GM21381 (cell line): Measurements from ENCODE around the gene MT2A.

Experiments used
- ATAC-seq: cut with Tn5 transposase; IDR thresholded peaks from one replicate; pipeline ENCODE4 v1.9.1; 2021; ENCODE audit warnings: mild to moderate bottlenecking, moderate library complexity; ENCODE audit not compliant: unreplicated experiment

MT2A gene

DNA sequence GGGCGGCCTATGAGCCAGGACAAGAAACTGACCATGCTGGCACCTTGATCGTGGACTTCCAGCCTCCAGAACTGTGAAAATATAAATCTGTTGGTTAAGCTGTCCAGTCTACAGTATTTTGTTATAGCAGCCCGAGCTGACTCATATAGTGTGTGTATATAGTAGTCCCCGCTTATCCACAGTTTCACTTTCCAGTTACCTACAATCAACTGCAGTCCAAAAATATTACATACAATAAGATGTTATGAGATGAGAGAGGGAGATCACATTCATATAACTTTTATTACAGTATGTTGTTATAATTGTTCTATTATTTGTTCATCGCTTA lies 14.1 kb upstream of the MT2A start:
- ATAC-seq, result no peak

DNA sequence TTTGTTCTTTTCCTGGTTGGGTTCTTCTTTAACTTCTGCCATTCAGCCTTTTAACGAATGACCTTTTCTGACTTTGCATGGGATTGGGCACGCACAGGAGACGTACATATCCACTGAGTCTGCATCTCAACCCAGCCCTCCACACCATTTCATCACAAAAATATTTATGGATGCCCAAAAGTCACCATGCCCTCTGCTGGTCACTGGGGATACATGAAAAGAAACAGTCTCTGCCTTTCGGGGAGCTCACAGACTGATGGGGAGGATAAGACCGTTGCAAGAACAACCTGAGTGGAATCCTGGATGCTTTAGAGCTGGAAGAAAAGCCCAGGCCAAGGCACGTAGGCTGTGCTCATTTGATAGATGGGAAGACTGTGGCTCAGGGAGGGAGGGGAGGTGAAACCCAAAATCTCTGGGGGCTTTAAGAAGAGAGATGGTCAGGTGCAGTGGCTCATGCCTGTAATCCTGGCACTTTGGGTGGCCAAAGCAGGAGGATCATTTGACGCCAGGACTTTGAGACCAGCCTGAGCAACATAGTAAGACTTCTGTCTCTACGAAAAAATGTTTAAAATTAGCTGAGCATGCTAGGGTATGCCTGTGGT lies 7.9 kb upstream of the MT2A start:
- no peak for ATAC-seq

DNA sequence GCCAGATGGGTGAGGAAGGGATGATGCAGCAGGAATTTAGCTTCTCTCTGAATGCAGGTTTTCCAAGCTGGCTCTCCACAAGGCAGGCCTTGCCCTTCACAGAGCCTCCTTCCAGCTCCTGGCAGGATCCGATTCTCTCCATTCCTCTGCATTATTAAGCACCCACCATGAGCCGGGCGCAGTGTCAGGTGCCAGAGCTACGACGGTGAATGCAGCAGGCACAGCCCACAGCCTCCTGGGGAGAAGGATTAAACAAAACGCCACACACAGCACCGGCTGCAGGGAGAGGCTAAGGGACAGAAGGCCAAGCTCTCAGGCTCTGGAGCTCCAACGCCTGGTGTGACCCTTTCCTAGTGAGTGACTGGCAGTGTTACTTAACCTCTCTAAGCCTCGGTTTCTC lies 7.1 kb upstream of the MT2A start:
- ATAC-seq, result no peak

DNA sequence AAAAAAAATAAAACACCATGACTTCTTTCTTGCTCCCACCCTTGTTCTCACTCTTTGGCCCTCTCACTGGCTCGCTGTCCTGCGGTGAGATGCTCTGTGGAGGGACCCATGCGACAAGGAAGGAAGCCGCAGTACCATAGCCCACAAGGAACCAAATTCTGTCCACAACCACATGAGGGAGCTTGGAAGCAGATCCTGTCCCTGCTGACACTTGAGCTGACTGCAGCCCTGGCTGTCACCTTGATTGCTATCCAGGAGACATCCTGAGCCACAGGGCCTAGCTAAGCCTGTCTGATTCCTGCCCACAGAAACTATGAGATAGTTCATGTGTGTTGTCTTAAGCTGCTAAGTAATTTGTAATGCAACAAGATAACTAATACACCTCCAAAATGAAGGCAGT lies 4.8 kb upstream of the MT2A start:
- ATAC-seq, result no peak

DNA sequence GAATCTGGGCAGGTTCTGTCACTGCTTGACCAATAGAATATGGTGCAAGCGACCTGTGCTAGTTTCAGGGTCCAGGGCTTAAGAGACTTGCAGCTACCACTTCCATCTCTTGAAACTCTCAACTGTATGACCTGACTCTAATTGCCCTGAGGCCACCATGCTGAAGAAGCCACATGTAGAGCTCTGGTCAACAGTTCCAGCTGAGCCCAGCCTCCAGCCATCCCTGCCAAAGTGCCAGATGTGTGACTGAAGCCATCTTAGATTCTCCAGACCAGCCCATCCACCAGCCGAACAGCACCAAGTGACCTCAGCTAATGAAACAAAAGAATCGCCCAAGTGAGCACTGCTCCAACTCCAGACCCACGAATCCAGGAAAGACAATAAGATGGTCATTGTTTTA lies 3.4 kb upstream of the MT2A start:
- no peak for ATAC-seq

DNA sequence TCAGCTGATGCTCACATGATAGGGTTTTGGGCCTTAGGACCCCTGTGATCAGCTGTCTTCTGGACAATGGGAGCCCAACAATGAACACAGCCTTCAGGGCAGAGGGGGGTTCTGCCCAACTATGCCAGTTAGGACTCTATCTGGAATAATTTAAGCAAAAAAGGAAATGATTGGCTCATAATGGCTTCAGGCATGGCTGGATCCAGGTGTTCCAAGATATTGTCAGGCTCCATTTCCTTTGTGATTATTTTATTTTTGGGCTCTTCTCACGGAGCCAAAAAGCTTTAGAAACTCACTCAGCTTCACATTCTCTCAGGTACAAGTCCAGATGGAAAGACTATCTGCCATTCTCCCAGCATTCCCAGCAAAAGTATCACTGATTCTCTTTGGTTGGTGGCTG lies 2.9 kb upstream of the MT2A start:
- no peak for ATAC-seq

DNA sequence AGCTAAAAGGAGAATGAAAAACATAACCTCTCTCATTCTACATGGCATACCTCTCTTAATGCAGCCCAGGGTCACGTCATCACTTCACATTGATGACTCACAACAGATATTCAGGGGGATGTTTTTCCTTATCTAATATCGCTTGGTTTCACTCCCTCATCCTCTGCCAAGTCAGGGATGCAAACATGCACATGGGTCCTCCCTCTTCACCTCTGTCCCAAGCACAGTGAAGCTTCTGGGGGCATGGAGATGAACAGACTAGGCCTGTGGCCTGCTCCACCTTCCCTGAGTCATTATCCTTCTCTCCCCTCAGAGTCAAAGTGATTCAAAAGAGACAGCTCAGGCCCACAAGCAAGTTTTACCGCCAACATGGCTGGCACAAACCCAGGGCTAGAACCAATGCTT lies 2.3 kb upstream of the MT2A start:
- ATAC-seq, result no peak

DNA sequence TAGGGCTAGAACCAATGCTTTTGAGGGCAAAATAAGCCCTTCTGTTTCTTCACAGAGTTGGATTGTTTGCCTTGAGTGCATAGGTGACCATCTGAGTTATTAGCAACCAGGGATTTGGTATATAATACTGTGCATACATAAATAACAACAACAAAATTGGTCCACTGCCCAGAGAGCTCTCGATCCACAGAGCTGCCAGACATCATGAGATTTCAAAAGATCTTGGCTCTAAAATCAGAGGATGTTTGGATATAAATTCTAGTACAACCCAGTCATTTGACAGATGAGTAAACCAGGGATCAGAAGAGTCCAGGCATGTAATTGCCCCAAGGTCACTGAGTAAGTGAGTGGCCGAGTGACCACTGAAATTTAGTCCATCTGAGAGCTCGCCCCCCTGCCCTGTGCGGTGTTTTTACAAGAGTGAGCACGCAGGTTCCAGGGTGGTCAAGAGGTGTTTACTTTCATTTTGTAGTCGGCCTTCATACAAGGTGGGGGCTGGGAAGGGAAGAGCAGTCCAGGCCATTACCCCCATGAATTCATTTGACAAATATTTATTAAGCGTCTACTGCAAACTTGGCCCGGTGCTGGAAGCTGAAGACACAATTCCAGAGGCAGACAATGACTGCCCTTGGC lies 1.8 kb upstream of the MT2A start:
- no peak for ATAC-seq

DNA sequence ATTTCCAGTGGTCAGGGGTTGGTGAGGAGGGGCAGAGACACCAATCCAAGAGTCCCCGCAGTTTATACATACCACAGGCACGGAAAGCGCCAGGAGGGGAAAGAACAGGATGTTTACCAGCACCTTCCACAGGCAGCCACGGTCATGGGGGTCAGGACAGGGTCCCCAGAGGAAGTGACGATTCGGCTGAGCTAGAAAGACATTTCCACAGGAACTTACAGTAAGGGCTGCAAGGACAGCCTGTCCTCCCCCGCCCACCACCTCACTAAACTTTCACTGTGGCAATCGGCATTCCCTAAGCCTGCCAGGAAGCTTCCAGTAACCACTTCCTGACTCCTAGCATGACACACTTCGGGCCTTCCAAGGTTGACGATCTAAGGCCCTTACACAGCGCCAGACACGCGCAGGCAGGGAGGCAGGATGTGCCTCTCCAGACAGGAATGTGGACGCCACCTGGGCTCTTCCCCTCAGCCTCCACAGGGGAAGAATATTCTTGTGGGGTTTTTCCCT lies 1.2 kb upstream of the MT2A start:
- no peak for ATAC-seq

DNA sequence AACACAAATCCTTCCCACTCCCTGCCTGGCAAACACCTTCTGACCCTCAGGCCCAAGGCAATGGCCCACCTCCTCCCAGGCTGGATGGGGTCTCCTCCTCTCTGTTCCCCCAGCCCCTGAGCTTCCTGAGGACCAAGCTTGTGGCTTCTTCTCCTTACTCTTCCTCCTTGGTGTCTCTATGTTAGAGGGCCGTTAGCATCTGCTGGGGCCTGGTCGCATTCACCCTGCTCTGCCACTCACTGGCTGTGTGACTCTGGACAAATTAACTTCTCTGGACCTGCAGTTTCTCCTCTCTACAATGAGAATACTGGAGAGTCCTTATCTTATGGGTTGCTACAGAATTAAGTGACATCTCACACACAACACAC lies 725 bp upstream of the MT2A start:
- ATAC-seq, result no peak

DNA sequence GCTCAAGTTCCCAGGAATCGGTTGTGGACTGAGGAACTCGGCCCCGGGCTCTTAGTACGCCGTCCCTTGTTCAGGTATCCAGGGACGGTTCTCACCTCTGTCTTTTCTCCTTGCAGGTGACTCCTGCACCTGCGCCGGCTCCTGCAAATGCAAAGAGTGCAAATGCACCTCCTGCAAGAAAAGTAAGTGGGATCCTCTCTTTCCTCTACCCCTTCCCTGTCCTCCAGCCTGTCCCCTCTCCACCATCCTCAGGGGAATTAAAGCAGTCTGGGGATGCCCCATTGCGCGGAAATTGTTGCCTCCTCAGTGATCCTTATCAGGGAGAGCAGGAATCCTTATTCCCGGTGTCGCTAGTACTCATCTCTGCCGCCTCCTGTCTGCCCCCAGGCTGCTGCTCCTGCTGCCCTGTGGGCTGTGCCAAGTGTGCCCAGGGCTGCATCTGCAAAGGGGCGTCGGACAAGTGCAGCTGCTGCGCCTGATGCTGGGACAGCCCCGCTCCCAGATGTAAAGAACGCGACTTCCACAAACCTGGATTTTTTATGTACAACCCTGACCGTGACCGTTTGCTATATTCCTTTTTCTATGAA lies 585 bp downstream of the MT2A start:
- ATAC-seq, result no peak

DNA sequence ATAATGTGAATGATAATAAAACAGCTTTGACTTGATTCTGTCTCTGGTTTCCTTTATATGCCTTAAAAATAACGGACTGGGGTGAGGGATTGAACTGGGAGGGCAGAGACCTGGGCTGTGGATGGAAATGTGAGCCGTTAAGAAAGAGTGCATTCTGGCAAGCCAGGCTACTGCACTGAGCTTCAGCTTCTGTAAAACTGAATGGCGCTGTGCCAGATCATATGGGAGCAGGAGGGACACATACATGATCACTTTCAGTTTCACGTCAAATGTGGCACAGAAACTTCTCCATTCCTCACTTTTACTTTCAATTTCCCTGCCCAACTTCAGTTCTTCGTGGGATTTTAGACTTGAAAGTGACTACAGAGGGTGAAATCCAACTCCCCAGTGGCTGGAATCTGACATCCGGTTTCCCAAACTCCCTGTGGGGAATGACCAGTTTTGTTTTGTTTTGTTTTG lies 1.1 kb downstream of the MT2A start:
- peak; percentile 38 for ATAC-seq

DNA sequence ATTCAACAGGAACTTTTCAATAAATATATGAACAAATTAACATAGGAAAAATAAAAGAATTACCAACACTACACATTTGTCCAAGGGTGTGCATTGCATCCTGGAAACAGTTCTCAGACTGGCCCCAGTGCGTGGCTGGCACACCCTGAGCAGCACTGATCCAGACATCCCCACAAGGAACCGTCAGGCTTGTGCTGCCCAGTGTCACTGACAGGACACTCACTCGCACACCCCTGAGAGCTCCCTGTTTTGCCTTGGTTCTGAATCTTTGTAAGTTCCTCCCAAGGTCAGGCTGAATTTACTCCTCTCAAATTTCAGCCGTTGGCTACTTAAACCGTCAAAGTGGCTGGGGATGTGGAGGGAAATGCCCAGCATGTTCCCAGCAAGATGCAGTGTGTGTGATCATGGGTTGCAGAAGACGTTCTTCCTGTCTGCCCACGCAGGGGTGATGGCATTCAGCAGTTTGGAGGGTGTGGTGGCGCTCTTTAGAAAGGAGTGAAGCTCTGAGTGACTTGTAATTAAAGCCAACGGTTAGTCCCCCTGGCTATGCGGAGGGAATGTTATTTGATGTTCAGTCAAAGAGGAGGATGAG lies 1.7 kb downstream of the MT2A start:
- no peak for ATAC-seq

DNA sequence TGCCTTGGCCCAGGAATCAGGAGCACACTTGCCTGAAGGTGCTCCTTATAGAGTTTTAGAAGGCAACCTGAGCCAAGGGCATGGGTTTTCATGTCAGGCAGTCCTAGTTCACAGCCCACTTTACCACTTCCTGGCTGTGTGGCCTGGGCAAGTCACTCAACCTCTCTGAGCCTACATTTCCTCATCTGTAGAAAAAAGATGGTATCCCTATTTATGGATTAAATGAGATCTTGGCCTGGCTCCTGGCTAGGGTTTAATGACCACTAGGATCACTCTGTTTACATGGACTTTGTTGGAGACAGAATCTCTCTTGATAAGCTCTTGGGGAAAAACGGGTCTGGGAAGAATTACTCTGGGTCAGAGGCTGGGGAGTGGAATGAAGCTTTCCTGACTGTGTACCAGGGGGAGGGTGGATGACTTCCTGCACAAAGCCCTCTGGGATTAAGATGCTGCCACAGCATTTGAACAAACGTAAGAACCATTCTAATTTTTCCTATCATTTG lies 2.3 kb downstream of the MT2A start:
- ATAC-seq, result no peak

DNA sequence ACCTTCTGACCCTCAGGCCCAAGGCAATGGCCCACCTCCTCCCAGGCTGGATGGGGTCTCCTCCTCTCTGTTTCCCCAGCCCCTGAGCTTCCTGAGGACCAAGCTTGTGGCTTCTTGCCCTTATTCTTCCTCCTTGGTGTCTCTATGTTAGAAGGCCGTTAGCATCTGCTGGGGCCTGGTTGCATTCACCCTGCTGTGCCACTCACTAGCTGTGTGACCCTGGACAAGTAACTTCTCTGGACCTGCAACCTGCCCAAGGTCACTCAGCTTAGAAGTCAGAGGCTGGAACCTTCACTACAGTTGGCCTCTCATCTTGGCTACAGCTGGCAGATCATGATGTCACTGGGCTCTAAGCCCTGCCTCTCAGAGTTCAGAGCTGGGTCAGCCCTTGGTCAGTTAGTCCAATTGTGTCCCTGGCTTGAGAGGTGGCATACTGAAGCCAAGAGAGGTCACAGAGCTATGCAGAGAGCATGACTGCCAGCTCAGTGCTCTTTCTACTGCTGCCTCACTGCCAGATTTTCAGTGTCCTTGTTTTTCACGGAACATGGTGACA lies 3.0 kb downstream of the MT2A start:
- ATAC-seq, result no peak

DNA sequence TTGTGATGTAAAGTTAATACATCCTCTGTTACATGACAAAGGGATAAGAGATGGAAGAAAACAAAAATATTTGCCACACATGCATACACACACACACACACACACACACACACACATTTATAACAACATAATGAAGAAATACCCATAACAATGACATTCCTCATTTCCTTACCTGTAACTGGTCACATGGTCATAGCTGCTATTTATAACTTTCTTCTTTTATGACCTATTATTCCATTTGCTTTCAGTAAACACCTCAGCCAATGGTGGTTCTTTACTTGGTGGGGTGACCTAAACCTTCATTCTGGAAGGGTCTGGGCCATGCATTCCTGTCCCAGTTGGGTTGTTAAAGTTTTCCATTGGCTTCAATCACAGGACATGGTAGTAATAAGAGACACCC lies 5.3 kb downstream of the MT2A start:
- no peak for ATAC-seq

DNA sequence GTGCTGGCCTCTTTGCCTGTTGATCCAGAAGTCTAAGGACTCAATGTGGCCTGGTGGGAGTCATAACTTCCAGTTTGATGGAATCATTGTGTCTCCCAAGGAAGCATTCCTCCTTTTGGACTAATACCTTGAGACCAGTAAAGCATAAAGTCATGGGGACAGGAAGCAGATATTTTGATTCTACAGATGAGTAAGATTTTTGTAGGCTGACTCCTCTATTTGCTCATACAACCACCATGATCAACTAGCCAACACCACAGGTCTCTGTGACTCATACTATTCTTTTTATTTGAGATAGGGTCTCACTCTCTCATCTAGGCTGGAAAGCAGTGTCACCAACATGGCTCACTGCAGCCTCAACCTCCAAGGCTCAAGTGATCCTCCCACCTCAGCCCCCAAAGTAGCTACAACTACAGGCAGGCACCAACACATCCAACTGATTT lies 6.2 kb downstream of the MT2A start:
- no peak for ATAC-seq

DNA sequence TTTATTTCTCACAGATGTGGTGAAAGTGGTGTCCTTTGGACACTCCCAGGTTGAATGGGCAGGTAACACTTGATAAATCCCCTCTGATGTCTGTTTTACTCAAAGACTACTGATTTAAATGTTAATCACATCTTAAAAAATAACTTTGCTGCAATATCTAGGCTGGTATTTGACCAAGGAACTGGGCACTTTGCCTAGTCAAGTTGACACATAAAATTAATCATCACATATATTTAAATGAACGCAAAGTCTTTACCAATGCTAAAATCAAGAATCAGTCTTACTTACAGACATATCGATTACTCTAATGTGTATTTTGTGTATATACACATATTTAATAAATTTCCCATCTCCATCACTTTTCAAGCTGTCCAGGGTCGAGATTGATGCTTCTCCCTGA lies 7.0 kb downstream of the MT2A start:
- ATAC-seq, result no peak

DNA sequence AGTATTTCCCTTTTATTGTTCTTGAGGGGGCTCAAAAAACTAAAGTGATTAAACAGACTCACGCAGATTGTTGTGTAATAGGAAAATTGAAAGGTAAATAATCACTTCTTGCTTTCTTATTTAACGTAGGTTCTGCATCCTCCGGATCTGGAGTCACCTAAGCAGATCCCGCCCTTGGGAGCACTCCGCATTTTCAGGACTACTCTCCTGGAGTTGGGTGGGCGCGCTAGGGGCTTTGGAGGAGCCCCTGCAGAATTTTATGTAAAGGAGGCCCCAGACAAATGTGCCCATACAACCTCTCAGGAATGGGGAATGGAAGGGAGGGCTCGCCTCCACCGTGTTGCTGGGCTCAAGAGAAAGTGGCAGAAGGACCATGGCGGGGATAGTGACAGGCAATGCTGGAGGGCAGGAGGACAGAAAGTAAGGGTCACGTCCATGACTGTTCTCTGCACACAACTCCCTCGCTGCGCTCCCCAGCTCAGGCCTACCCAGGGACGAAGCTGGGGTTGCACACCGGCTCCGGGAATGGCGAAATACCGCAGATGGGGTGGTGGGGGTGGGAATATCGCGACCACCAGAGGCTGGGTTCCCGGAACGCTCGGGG lies 8.3 kb downstream of the MT2A start:
- ATAC-seq, result no peak

DNA sequence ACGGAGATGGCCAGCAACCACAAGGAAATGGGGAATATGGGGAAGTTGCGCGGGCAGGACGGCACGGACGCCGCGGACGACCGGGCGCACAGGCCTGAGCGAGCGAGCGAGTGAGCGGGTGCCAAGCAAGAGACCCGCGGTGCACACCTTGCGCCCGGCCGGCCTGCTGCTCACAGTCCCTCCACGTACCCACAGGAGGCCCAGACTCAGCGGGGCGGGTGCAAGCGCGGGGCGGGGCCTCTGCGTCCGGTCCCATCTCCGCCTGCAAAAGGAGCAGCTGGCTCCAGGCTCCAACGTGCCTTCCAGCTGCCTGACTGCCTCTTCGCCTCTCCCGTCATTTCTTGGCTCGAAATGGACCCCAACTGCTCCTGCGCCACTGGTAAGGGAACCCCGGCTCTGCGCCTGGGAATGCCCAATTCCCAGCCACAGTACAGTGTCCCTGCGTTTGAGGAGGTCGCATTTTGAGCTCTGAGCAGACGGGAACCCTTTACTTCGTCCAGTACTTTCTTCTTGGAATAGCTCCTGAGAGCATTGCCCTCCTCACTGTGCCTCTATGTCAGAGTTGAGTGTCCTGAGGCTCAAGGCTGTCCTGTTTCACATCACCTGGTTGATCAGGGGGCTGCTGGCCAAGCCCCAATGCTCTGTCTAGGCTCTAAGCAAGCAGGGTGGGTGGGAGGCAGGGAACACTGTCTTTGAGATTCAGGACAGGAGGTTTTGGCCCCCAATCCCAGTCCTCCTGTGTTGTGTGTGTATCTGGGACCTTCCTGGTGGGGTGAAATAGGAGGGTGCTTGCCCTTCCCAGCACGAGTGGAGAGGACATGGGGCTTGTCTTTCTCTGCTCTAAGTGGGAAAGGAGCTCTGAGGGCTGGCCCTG lies 9.1 kb downstream of the MT2A start:
- ATAC-seq, result no peak
